DMS79 treated with DMSO at 0.1 percent for 48 hours (cell line): ENCODE results near the gene USH2A.

ENCODE experiments used
- DNase-seq: peaks from one replicate; lab custom pipeline; 2025; lab: John Stamatoyannopoulos, UW

The USH2A gene

DNA sequence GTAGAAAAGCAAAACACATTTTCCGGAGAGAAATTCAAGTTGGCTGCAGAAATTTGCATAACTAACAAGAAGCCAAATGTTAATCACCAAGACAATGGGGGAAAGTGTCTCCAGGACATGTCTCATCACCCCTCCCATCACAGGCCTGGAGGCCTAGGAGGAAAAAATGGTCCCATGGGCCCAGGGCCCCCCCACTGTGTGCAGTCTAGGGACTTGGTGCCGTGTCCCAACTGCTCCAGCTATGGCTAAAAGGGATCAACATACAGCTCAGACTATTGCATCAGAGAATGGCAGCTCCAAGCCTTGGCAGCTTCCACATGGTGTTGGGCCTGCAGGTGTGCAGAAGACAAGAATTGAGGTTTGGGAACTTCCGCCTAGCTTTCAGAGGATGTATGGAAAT is 138.2 kb downstream of the USH2A start:
- no peak for DNase-seq

DNA sequence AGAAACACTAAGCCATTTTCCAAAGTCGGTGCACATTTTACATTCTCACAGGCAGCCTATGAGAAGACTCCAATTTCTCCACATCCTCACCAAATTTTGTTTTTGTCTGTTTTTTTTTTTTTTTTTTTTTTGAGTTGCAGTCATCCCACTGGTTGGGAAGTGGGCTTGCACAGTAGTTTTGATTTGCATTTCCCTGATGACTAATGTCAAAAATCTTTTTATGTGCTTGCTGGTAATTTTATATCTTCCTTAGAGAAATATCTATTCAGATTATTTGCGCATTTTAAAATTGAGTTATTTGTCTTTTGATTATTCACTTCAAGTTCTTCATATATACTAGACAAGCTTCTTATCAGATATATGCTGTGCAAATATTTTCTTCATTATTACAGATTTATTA is 141.5 kb downstream of the USH2A start:
- no peak for DNase-seq

DNA sequence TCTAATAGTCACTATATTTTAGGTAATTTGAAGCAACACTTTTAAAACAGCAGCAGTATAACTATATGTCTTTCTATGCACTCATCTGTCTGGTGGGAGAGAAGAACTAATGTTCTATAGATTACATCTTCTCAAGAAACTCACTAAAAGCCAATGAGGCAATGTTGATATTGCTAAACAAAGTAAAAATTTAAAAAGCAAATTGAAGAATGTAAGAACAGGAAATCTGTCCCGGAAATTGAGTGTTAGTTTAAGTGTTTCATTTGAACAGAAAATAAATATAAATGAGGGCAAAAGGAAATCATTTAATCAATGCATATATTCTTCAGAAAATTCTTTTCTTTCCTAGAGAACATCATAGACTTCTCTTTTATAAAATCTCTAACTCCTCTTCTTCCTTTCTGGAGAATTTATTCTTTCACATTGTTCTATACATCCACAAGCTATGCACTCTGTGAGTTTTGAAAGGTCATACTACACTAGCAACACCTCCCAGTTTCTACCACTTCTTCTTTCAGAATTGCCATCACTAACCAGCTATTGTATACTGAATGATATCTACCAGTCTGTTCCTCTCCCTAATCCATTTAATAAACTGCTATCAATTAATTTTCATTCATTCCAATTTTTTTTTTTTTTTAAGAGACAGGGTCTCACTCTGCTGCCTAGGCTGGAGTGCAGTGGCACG is 153.0 kb downstream of the USH2A start:
- no peak for DNase-seq

DNA sequence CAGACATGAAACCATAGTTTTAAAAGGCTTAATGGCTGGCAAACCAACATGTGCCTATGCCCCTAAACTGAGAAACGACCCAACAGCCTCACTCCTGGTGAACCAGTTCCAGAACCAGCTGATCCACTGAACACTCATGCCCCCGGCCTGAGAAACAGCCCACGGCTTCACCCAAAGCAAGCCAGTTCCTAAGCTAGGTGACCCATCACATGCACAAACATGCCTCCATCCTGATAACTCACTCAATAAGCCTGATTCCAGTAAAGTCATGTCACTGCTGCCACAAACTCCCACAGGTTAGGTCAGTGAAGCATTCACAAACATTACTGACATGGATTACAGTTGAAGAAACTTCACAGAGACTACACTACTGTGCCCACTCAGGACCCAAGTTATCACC is 161.6 kb downstream of the USH2A start:
- no peak for DNase-seq

DNA sequence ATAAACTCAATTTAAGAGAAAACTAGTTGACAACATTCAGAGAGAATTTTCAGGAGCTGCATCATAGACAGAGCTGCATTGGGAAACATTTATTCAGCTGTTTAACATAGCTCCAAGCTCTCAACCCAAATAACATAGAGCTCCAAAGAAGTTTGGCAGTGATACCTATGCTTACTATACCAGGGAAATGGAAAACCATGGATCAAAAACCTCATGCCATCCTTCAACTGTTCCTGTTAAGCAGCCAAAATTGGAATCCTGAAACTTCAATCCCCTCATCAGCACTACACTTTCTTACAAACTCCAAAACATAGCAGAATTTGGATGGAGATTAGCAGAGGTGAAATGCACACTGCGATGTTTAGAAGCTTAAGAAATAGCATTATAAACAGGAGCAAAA is 164.4 kb downstream of the USH2A start:
- no peak for DNase-seq

DNA sequence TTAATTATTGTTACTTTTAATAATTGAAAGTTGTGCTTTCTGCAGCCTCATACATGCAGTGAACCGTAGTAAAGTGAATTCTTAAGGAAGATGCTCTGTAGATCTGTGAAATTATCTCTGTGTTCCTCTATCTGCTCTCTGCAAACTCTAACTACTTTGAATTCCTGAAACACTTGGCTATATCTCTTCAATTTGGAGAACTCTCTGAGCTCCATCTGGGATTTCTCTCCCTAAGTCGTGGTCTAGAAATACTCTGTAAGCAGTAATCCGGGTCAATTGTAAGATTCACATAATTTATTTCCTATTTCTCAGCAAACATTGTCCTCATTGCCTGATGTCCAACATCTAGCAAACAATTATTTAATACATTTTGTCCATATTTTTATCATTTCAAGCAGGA is 164.9 kb downstream of the USH2A start:
- DNase-seq, result no peak

DNA sequence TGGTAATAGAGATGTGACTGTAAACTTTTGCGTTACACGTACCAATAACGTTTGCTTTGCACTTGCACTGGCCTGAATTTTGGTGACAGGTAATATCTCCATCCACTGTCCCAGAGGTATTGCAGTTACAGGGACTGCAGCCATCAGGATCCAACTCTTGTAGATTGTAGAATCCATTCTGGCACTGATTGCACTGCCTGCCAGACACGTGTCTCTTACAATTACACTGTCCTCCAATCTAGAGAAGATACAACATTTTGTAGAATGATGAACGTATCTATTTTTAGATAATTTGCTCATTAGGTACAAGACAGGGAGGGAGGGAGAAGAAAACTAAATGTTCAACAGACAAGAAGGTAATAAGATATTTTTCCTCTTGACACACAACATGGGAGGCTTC is 172.4 kb downstream of the USH2A start:
- DNase-seq, result no peak

DNA sequence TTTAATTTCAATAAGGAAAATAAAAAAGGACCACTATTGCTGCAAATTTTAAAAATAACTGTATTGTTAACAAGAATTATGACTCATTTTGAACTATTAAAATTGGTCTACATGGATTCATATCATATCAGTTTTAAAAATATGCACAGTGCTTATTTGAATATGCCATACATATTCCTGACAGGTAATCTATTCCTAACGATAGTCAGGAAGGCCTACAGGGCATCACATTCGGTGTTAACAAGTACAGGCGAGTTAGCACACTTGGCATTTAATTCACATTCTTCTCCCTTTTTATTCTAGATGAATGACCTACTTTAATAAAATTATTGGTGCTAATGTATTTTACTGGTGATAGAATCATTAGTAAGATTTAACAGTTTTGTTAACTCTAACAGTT is 174.6 kb downstream of the USH2A start:
- no peak for DNase-seq

DNA sequence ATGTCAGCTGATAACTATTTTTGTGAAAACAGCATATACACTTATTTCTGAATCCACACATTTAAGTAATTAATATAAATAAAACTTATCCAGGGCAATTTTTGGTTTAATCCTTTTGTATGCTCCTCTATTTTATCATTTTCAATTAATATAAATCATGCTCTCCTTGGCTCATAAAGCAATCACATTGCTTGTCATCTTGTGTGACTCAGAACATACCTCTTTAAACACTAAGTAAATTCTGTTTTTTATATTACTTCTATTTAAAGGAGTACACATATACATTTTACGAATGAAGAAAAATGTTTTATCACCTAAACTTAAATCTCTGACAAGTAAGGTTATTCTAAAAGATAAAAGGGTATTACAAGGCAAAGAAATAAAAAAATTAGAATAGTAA is 175.3 kb downstream of the USH2A start:
- DNase-seq, result no peak

DNA sequence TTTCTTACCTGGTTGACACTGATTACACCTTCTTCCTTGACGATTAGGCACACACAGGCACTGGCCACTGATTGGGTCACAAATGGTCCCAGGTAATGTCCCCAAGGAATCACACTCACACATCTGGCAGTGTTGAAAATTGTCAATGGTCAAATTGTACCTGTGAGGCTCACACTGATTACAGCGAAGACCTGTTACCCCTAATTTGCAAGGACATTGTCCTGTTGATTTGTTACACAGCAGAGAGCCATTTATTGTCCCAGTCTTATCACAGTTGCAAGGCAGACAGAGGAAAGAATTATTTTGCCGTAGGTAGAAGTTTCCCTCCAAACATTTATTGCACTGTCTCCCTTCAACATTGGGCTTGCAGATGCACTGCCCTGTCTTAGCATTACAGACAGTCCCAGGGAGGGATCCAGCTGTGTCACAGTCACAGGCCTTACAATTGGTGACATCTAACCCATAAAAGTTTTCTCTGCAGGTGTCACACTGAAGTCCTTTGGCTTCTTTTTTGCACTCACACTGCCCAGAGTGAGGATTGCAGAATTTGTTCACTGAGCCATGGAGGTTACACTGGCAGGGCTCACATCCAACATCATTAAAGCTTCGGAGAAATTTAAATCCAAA is 176.6 kb downstream of the USH2A start:
- no peak for DNase-seq

DNA sequence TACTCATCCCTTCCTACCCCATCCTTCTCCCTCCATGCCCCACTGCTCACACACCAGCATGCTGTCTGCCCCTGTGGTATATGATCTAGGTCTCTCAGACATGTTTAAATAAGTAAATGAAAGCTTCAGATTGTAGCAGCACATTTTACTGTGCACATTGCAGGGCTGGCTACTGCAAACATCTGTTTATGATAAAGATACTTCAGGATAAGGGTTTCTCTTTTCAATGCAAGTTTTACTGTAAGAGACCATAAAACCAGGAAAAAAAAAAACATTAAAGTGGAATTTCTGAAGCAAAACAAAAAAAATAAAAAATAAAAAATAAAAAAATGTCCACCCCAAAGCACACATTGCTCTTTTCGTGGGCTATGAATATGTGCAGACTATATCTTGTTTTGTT is 184.4 kb downstream of the USH2A start:
- DNase-seq, result no peak

DNA sequence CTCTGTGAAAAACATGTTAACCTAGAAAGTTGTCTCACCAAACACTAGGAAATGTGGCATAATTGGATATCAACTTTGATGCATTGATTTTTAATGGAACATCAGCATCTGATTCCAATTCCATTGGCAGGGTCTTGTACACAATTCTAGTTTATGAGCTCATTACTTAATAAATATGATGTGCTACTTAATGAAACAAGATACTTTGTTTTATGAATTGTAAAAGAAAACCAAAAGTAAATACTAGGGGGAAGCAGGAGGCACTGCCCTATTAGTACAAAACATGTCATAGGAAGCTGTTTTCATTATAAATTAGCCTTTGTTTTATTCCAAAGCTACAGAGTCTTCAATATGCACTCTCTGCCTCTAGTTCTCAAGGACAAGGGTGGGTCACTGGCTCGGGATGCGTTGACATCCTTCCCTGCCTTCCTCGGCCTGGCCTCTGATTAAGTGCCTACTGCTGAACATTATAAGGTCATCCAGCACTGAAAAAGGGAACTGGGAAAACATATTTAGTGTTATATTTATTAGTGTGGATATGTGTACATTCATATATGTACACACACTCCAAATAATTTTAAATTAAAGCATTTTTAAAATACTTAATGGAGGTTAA is 185.2 kb downstream of the USH2A start:
- DNase-seq, result no peak

DNA sequence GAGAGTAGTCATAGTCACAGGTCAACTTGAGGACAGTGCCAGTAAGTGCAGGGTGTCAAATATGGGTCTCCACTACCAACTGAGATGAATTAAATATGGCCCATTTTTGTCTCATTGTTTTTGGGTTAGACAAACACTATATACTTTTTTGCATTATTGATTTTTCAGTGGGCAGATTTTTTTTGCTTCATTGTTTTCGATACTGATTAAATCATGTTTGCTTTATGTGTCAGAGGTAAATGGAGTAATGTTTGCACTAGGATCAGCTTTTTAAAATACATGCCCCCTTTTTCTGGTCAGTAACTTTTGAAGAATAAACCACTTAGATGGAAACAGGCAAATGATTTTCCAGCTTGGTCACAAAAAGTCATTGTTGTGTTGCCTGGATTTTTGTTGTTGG is 199.0 kb downstream of the USH2A start:
- DNase-seq, result no peak

DNA sequence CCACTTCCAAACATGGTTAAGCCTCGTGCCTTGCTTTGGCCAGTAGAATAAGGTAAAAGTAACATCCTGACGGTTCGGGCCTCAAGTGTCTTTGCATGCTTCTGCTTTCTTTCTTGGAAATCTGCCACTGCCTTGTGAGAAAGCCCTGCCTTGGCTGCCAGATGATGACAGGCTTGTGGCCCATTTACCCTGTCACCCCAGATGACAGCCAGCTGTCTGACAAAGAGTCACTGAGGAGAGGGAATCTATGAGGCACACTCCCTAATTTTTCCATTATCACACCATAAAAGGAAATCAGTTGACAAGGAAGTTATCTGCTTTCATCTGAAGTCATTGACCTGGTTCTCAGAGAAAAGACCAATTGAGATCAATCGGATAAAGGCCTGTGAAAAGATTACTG is 199.8 kb downstream of the USH2A start:
- no peak for DNase-seq

DNA sequence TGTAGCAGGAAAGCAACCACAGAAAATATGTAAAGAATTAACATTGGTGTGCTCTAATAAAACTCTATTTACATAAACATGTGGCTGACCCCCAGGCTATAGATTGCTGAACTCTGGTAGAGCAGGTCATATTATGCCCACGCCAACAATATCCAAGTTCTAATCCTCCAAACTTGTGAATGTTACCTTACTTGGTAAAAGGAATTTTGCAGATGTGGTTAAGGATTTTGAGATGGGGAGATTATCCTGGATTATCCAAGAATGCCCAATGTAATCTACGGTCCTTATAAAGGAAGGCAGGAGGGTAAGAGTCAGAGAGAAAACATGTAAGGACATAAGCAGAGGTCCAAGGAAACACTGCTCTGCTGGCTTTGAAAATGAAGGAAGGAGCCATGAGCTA is 201.0 kb downstream of the USH2A start:
- no peak for DNase-seq

DNA sequence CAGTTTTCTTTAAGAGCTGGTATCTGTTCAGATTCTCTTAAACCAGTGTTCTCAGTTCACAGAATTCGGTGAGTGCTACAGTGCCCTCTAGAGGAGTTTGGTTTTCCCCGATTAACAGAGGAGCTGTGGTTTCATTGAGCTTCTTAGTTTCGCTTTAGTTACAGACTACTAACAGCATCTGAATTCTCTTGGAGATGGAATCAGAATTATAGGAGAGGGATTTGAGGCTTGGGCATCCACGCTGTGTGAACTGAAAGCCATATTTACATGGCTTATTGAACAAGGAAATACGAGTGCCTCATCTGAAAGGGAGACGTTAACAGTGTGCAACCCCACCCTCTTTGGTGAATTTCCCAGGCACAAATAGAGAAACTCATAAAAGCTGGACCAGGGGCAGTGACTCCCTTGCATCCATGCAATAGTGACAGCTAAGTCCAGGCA is 202.0 kb downstream of the USH2A start:
- DNase-seq, result peak; percentile 13

DNA sequence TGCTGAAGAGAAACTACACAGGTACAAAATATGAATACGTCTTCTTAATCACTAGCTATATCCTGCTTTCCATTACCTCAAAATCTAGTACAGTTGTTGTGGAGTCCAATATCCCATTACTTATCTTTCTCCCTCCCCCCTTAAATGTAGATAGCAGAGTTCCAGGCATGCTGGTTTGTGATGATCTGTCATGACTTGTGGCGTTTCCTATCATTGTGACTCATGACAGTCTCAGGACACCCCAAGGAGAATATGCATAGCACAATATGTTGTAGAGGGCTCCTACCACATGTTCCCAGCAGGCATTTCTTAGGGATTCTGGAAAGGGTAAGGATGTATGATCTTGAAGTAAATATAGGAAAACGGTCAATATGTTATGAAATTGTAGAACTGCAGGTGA is 206.9 kb downstream of the USH2A start:
- DNase-seq, result no peak

DNA sequence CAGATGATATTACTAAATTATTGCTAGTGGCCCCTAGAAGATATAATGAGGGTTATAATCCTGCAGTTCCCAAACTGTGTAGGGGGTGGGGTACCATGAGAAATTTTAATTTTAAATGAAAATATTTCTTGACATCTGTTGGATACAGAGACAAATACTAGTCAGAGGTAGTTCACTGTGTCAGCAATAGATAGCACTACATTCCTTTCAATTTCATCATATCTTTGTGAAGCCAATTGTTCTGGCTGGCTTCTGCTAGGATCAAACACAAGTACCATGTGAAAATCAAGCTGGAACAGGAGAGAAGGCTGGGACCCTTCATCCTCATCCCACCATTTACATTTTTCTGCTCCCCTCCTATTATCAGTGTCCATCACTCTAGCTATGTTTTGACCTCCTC is 208.1 kb downstream of the USH2A start:
- no peak for DNase-seq

DNA sequence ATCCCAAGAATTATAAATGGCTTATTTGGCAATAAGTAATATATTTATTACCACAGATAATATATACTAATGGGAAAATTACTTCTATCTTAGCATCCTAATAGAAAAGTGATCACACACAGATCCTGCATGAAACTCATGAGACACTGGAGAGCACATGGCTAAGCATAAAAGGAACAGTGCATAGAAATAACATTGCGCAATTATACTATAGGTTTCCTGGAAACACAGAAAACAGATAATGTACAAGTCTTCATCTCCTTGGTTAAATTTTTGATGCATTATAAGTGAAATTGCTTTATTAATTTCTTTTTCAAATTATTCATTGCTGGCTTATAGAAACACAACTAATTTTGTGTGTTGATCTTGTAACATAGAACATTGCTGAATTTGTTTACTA is 210.4 kb downstream of the USH2A start:
- no peak for DNase-seq

DNA sequence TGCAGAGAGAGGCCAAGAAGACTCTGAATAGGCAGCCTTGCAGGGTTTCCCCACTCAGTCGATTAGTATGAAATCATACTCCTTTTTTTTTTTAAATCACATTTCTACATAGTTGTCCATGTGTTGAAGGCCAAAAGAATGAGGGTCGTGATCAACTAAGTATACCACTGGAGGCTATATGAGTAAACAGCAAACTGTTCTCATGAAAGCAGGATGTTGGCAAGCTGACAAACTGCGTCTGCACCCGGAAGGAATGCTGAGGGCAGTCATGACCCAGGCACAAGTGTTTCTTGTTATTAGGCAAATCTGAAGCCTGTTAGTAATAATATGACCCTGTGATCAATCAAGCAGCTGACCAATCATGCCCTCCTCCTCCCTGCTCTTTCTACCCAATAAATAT is 213.2 kb downstream of the USH2A start:
- DNase-seq, result no peak

DNA sequence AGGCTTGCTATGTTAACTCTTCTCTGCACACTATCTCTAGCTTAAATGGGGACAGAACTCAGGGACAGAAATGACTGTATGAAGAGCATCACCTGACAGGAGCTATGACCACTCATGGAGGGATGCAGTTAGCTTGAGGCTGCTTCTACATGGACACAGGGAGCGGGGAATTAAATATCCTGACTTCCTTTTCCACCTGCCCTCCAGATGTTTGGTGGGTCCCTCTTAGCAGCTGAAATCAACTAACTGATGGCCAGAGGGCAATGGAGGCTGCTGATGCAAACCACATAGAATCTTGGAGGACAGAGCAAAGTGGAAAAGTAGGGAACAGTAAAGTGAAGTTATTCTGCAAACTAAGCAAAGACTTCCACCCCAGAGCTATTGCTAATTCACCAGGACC is 214.1 kb downstream of the USH2A start:
- no peak for DNase-seq

DNA sequence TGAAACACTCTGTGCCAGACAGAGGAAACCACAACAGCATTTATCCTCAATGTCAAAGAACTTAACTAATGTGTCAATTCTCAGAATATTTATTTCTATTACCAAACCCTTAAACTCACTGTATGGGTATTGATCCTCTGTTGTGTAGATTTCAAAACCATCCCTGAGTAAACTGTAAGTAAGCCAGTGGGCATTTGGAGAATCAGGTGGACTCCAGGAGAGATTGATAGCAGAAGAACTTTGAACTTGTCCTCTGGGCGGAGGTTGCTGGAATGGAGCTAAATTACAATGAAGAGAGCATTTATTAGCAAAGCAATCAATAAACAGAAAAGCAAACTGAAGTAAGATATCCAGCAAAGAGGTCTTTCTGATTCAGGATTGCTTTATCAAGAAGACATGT is 216.1 kb downstream of the USH2A start:
- DNase-seq, result no peak

DNA sequence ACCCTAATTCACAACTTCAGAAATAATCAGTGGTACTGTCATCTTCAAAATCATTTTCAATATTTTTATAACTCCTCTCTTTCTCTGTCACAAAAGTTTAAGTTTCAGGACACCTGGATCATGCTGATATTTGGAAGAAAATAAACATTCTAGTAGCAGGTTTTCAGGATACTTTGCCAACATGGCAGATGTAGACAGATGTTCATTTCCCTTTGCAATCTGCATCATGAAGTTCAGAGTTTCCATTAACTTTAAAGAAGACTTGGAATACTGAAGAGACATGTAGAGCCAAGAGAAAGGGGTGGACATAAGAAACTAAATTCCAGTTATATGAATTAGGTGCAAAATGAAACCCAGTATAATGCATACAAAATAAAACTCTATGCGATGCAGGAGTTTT is 218.1 kb downstream of the USH2A start:
- DNase-seq, result no peak

DNA sequence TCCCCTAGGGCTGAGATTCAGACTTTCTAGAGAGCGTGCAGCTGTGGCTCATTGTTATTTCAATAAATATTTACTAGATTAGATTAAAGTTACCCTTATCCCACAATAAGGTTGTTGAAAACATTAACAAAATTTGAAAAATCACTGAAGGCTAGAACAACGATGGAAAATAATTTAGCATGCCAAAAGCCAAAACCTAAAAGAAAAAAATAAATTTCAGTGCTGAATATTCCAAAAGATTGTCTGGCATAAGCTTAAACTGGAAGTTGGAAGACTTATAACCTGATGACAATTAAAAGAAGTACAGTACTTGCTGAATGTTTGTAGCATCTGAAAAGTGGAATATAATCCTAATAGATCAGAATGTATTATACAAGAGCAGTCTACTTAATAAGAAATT is 221.3 kb downstream of the USH2A start:
- DNase-seq, result no peak
